GM12864 (cell line): ENCODE data around the gene MAX.

ENCODE experiments used
- DNase-seq: peaks from one replicate; pipeline ENCODE4 v3.0.0-alpha.2; 2011; ENCODE audit warnings: low read depth
- H3K4me3 ChIP-seq: 2 replicates; pipeline ENCODE4 v1.5.1; 2011; ENCODE audit warnings: mild to moderate bottlenecking, low read depth, low read length, control low read depth
- TF ChIP-seq, protein P1 (sequence below): IDR thresholded peaks from 2 replicates; pipeline ENCODE4 v1.5.1; 2011; ENCODE audit warnings: low read depth, mild to moderate bottlenecking, moderate library complexity, low read length, control low read depth, inconsistent platforms; ENCODE audit errors: missing control alignments

Gene MAX

DNA sequence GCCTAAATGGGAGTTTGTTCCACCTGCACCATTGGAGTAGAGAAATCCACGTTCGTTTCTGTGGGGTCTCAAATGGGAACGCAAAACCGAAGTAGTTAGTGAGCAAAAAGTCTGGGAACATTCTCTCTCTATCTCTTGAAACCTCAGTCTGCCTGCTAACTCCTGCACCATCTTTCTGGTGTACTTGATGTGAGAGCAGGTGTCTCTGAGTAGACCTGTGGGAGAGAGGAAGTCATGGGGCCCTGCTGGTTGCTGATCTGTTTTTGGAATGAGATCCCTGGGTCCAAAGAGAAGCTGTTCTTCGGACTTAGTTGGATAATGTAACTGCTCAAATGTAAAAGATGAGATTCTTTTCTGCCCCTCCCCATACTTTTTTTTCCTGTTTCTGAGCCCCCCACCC is 57.3 kb downstream of the MAX start:
- DNase-seq = no peak
- H3K4me3 ChIP-seq = no peak overlapping the region
- TF ChIP-seq, protein P1, sequence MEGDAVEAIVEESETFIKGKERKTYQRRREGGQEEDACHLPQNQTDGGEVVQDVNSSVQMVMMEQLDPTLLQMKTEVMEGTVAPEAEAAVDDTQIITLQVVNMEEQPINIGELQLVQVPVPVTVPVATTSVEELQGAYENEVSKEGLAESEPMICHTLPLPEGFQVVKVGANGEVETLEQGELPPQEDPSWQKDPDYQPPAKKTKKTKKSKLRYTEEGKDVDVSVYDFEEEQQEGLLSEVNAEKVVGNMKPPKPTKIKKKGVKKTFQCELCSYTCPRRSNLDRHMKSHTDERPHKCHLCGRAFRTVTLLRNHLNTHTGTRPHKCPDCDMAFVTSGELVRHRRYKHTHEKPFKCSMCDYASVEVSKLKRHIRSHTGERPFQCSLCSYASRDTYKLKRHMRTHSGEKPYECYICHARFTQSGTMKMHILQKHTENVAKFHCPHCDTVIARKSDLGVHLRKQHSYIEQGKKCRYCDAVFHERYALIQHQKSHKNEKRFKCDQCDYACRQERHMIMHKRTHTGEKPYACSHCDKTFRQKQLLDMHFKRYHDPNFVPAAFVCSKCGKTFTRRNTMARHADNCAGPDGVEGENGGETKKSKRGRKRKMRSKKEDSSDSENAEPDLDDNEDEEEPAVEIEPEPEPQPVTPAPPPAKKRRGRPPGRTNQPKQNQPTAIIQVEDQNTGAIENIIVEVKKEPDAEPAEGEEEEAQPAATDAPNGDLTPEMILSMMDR = no peak

DNA sequence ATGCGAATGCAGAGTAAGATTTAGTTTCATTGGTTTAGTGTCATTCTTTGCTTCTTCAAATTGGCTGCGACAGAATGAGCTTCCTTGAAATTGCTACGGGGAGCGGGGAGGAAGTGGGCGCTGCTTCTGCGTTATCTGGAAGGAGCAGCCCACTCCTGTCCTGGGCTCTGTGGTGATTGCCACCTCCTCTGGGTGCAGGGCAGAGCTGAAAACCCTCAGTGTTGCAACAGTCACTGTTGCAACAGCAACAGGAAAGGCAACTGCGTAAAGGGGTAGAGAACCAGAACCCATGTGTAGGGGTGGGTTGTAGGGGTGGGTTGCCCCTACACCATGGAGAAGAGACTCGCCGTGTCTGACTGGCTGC is 57.7 kb downstream of the MAX start:
- no peak overlapping the region for H3K4me3 ChIP-seq
- no peak for DNase-seq
- TF ChIP-seq, protein P1 = no peak

DNA sequence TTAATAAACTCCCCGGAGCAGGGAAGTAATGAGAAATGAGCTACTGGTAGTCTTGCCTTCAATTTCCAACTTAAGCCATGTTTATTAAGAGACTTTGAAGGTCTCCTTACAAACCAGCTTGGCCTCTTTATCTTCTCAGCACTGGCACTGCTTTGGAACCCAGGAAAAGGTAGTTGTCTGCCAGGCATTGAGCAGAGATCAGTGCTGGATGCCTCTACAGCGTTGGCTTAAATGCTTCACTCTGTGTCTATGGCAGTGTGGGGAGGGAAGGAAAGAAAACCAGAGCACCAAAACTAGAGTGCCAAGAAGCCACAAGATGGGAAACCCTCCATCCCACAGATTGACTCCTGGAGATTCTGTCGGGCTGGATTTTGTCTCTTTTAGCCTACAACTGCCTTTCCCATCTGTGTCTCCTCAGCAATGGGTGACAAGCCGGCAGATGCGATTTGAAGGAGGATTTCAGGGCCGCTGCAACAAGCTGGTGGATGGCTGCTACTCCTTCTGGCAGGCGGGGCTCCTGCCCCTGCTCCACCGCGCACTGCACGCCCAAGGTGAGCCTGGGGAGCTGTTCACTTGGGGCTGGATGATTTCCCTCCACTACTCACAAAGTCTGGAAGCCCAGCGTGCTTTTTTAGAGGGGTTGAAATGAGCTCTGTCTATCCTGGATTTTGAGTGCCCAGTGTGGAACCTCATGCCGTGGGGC is 58.3 kb downstream of the MAX start:
- H3K4me3 ChIP-seq = no peak overlapping the region
- TF ChIP-seq, protein P1 = no peak
- no peak for DNase-seq

DNA sequence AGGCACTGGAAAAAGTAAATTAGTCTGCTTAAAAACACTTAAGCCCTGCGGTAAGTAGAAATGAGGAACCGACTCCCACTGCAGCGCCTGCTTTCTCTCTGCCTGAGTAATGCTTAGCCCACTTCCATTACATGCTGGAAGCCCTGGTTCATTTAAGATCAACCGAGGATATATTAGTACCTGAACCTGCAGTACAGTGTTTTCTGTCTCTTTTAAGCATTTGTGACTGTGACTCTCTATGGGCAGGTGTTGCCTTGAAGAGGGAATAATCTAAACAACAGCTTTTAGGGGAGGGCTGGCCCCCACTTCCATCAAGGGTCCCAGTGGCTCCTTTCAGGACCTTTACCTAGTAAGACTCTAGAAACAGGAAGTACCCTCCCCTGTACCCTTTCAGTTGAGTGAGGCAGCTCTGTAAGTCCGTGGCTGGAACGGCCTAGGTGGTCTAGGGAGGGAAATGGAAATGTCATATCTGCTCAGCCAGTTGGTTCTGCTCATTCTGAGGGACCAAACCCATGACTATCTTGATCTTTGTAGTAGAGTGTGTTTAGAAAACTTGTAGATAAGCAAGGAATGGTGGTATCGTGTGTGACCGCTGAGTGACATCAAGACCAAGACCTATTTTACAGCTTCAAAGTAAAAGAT is 59.5 kb downstream of the MAX start:
- TF ChIP-seq, protein P1 = no peak
- no peak overlapping the region for H3K4me3 ChIP-seq
- no peak for DNase-seq

DNA sequence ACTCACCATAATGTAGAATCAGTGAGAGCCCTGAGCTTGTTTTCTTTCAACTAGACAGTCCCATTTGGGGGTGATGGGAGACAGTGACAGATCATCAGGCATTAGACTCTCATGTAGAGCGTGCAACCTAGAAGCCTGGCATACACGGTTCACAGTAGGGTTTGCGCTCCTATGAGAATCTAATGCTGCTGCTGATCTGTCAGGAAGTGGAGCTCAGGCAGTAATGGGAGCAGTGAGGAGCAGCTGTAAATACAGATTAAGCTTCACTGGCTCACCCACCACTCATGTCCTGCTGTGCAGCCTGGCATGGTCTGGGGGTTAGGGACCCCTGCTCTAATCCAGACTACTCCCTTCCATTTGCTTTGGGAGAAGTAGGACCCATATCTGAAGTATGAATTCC is 60.0 kb downstream of the MAX start:
- TF ChIP-seq, protein P1 = no peak
- H3K4me3 ChIP-seq = no peak overlapping the region
- DNase-seq = no peak

DNA sequence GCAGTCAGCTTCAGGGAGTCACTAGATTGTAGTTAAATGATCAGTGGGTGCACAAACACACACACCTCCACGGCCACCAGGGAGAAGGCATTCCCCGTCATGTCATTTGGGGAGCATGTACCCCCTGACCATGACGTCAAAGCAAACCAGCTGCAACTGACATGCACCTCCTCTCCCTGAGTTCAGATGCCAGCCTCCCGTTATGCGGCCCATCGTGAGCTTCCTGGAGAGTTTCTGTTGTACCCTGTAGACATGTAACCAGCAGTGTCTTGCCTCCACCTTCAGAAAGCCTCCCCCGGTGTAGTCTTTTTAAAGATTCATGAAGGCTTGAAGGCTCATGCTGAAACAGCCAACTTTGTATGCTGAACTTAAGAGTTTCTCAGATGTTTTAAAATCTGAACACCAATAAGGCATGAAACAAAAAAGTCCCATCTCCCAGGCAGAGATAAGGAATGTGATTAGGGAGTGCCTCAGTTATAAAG is 60.8 kb downstream of the MAX start:
- TF ChIP-seq, protein P1 = no peak
- H3K4me3 ChIP-seq = no peak overlapping the region
- no peak for DNase-seq
